H1 (cell line): Measurements from ENCODE around the gene NME3. TPM values are rescaled to one million over a fixed set of nuclear protein-coding genes. Genes with fewer than 3 reads are reported as not detected.

Source experiments
- EP300 ChIP-seq, 2 experiments: IDR thresholded peaks; 1 replicate in 1 of 2; 2 replicates in 1 of 2; pipeline ENCODE4 v1.6.1; 2011 to 2012; ENCODE audit warnings: low read depth in 2 of 2, low read length in 2 of 2, mild to moderate bottlenecking in 2 of 2, borderline replicate concordance in 1 of 2, inconsistent platforms in 1 of 2, moderate library complexity in 1 of 2
- SP4 ChIP-seq: IDR thresholded peaks from 2 replicates; pipeline ENCODE4 v1.6.1; 2012; ENCODE audit warnings: low read length, inconsistent platforms
- TAF1 ChIP-seq: IDR thresholded peaks from 2 replicates; pipeline ENCODE4 v1.6.1; 2011; ENCODE audit warnings: mild to moderate bottlenecking, low read depth, low read length
- polyA plus RNA-seq, 7 experiments: library from polyadenylated mRNA; depleted of rRNA in 3 of 7; stranded (reverse) in 5 of 7; unstranded in 2 of 7; fragments of >200 nt in 5 of 7; fragments of 200-250 nt in 2 of 7; gene quantifications; 1 replicate in 5 of 7; 2 replicates in 1 of 7; 4 replicates in 1 of 7; pipeline versions ENCODE4 v1.2.1 to v1.2.3, GENCODE V29; 2011 to 2013; ENCODE audit warnings: missing spikeins in 2 of 7, mixed read lengths in 2 of 7
- total RNA-seq: library from RNA; stranded (reverse); fragmentation: NEBNext Ultra II Directional; extraction: Animal tissue kit (Norgen Biotek cat#: 25700); gene quantifications from 2 replicates; pipeline ENCODE4 v1.2.1, GENCODE V29; 2021

The NME3 gene
- total and polyA plus RNA-seq, 2 of the 8 experiments (the other 6 are each of a cell fraction or from before 2014, with no cell fraction given), result 72.5 to 163 TPM

GRCh38 chr16:1766231-1766630 lies 5.1 kb downstream of the NME3 start (continued):
- TF ChIP-seq EP300 (IDR thresholded peaks at IDR 0.05; ENCODE audit: borderline replicate concordance in 1 of 2, low read depth in 2 of 2, low read length in 2 of 2), result no peak
- no peak for TF ChIP-seq SP4
- no peak for TF ChIP-seq TAF1
- TF ChIP-seq, all 59 proteins: peak for 0
